Measurements from ENCODE around the gene SMARCB1.

The SMARCB1 gene

GRCh38 chr22:23878219-23878618 is 91.5 kb downstream of the SMARCB1 start:
- no peak for DNase-seq (ENCODE audit: low read depth in 4 of 4, low spot score in 1 of 4)

GRCh38 chr22:23882370-23882769 is 95.6 kb downstream of the SMARCB1 start:
- no peak for DNase-seq (ENCODE audit: low read depth in 4 of 4, low spot score in 1 of 4)

- DNase-seq (ENCODE audit: low read depth in 4 of 4, low spot score in 1 of 4), result no peak
Observed at GRCh38 chr22:23883658-23884057, 96.9 kb downstream of the SMARCB1 start.

DNA sequence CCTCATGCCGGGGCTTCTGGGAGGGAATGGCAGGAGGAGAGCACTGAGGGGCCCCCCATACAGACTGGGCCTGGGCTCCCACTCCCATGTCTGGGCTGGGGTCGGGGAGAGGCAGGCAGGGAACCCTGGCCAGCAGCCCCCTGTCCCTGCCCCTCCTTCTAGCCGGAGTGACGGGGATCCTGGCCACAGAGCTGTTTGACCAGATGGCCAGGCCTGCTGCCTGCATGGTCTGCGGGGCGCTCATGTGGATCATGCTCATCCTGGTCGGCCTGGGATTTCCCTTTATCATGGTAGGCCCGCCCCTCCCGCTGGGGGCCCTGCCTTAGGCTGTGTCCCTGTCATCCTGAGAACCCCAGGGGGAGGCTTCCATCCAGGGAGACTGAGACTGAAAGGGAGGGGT is 97.4 kb downstream of the SMARCB1 start:
- DNase-seq (ENCODE audit: low read depth in 4 of 4, low spot score in 1 of 4), result no peak
